ENCODE measurements around the gene TLE3. TPM values are rescaled to one million over a fixed set of nuclear protein-coding genes. Genes with fewer than 3 reads are reported as not detected.

Gene TLE3
- total RNA-seq, 1 donor from 2014 or later, result 14.1 TPM

DNA sequence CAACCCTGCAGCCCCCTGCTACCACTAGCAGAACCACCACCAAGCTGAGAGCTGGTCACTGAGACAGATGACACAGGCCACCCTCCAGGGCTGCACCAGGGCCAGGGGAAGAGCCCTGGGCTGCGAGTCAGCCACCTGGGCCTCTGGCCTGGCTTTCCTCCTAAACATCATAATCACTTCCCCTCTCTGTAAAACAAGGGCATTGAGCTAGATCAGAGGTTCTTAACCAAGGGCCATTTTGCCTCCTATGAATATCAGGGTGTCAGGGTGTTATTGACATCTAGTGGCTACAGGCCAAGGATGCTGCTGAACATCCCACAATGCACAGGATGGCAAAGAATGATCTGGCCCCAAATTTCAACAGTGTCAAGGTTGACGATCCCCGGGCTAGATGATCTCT is 25.2 kb downstream of the TLE3 start:
- ATAC-seq (no peak), DNase-seq (ENCODE audit: missing footprints) (no peak)
- intact Hi-C loops (cut with DNase I), result no loop called here

DNA sequence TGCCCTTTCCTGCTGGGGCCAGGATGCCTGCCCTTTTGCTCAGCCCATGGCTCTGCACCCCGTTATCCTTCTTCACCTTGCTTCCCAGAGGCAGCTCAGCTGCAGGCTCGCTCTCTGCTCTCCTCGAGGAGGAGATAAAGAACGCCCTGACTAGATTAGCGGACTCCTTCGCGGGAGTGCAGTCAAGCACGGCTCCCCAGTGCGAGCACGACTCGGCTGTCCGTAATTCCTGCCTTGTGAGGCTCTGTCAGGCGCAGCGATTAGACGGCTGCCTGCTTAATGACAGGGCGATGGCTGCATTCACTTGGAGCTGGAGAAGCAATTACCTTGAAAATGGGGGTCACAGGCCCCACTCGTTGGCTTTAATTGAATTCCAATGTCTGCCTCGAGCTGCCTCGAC is 25.9 kb downstream of the TLE3 start:
- ATAC-seq (no peak), DNase-seq (ENCODE audit: missing footprints) (no peak)
- intact Hi-C loops (cut with DNase I), result no loop called here

DNA sequence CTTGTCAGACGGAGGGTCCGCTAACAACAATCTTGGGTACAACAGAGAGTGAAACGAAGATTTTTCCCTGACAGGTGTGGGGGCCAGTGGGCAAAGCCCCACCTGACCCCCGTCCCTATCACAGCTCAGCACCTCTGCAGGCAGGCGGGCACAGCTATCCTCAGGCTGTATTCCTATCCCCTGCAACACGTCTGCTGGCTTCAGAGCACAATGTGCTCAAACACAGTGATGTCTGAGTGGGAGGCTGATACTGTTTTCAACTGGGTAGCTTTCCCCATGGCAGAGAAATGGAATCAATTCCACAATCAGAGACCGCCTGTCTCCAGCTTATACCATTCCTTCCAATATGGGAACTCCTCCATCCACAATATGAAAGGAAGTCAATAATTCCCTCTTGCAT is 28.0 kb downstream of the TLE3 start:
- intact Hi-C loops (cut with DNase I), result no loop called here
- no peak for DNase-seq (ENCODE audit: missing footprints)
- ATAC-seq, result no peak

DNA sequence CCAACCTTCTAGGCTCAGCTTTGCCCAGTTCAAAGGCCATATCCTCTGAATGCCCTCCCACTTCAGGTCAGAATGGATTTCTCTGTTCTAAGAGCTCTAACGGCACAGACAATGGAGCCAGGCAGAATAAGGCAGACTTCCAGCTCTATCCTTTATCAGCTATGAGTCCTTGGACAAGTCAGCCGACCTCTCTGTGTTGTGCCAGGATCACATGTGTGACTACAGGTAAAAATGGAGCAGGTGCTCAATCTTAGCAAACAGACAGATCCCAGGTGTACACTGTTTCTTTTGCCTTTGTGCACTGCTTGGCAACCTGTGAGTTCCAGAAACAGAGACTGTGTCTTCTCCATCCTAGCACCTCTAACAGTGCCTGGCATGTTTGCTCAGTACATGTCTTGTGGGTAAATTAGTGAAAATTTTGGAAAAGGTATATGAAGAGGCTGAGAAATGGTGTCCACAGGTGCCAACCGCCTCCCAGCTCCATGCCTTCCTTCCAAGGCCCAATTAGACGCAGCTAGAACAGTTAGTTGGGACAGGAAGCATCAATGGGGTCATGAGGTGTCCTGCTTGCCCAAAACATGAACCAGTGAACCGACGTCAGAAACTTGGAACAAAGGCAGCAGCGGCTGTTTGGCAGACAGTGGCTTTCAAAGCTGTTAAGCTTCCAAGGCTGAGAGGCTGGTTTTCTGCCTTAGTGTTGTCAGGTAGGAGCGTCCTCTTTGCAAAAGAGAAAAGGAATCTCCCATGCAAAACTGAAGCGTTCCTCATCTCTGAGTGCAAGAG is 28.7 kb downstream of the TLE3 start:
- ATAC-seq, result peak; percentile 51
- DNase-seq (ENCODE audit: missing footprints), result no peak

DNA sequence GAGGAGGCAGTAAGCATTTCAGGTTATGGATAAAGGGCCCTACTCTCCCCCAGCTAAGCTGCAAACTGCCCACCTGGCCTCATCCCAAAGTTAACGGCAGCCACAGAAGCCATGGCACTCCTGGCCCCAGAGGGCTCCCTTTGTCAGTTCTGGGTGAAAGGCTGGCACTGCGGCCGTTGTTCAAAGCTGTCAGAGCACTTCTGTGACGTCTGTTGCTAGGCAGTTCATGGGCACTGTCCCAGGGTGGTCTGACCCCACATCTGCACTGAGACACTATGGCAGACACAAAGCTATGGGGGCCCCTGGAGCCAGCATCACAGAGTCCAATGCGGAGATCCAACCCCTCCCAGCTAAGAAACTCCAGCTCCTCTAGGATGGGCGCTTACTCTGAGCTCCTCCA is 30.0 kb downstream of the TLE3 start:
- DNase-seq (ENCODE audit: missing footprints), result no peak
- intact Hi-C loops (cut with DNase I), result no loop called here
- ATAC-seq, result no peak

More for the DNA sequence above, 28.7 kb downstream of the TLE3 start:
- intact Hi-C loops (cut with DNase I), result no loop called here

DNA sequence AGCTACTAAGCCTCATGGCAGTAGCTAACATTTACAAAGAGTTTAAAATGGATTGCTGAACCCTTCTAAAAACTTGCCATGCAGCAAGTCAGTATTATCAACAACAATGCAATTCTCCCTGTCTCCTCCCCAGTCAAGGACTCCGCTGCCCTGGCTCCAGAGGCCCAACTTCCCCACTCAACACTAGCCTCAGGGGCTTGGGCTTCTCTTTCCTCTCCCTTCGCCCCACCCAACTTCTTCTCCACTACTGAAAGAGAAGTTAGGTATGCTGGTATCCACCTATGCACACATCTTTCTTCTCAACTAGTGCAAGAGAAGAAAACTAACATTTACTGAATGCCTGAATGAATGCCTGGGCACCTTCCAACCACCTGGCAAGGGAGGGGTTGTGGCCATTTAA is 30.7 kb downstream of the TLE3 start:
- ATAC-seq, result no peak

DNA sequence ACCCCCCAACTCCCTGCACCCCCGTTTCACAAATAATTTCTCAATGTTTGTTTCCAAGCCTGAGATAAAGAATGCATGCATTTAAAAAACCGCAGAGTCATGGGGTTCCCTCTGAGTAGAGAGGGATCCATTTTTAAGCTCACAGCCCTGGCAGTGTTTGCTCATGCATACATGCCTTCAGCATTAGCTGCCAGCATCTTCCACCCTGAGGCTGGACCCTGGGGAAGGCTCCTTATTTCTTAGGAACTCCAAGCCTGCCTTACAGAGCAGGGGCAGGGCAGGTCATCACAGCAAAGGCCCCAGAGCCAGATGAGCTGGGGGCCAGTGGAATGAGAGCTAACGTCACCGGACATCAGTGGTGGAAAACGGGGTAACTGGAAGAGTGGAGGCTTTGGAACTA is 31.3 kb downstream of the TLE3 start:
- ATAC-seq (no peak), DNase-seq (ENCODE audit: missing footprints) (no peak)
- intact Hi-C loops (cut with DNase I), result no loop called here

More for the DNA sequence above, 30.7 kb downstream of the TLE3 start:
- intact Hi-C loops (cut with DNase I), result no loop called here
- DNase-seq (ENCODE audit: missing footprints), result no peak

DNA sequence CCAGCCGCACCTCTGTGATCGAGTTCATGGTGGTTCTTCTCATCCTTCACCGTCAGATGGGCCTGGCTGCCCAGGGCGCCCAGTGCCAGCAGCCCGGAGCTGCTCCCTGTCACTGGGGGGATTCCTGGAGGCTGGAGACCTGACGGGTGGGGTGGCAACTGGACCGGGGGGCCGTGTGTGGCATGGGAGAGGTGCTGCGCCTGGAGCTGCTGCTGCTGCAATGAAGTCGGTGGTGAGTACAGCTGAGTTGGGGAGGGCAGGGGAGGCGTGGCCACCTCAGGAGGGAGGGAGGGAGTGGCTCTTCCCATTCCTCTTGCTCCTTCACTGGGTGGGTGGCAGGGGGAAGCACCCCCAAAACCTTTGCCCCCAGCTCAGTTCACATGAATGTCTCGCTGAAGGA is 31.7 kb downstream of the TLE3 start:
- no peak for DNase-seq (ENCODE audit: missing footprints)
- intact Hi-C loops (cut with DNase I), result no loop called here
- ATAC-seq, result no peak

DNA sequence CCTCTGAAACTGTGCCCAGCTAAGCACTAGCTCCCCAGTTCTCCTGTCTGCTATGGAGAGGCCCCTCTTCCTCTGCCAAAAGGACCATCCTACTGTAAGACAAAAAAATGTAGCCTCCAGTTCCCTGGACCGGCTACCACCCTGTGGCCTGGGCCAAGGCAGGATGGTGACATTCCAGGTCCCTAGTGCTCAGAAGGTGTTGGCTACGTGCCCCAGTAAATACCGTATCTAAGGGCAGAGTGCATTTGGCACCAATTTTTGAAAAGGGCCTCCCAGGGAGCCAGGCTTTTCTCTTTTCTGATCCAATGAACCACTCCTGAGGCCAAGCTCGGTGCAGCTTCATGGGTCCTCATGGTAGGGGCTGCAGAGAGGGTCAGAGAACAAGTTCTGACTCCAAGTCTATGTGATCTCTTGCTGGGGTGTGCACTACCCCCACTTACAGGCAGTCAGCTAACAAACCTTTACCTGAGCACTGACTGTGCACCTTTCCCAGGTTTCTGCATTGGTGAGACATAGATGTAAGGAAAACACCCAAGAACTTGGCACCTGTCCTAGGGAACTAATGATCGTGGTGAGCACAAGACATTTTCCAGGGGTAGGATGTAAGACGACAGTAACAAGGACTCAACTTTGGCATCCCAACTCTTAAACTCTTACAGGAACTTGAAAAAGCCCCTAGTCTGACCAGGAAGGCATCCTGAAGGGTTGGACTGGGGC is 32.6 kb downstream of the TLE3 start:
- ATAC-seq, result no peak
- intact Hi-C loops (cut with DNase I), result no loop called here
- DNase-seq (ENCODE audit: missing footprints), result no peak

DNA sequence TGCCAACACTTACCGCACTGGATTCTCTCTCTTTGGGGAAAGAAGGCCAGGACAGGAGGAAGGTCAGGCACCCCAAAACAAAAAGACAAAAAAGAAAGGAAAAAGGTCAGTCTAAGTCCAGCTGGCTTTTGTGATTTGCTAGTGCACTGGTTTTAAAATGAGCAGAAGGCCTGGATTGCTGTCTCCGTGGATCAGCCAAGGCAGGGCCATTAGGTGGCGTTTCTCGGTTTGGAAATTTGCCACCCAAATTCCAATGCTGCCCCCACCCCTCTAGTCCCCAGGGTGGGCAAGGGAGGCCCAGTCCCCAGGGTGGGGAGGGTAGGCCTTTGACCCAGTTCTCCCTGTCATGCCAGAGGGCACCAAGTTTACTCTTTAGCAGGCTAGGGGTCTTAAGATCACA is 33.3 kb downstream of the TLE3 start:
- intact Hi-C loops (cut with DNase I), result no loop called here
- DNase-seq (ENCODE audit: missing footprints), result no peak
- ATAC-seq, result no peak

DNA sequence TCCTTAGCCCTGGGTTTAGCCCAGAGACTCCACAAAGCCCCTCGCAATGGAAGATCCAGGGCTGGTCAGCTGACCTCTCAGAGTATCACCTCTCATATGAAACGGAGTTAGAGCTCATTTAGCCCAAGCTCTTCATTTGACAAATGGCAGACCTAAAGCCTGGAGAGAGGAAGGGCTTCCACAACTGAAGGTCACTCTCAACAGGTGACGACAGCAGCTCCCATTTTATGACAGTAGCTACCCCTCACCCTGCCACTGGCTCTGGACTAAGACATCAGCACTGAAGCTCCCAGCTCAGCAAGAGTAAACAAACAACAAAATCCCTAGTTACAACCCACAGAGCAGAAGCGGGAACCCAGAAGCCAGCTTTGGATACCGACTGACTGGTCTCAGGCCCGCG is 33.7 kb downstream of the TLE3 start:
- intact Hi-C loops (cut with DNase I), result no loop called here
- DNase-seq (ENCODE audit: missing footprints), result no peak
- ATAC-seq, result no peak

DNA sequence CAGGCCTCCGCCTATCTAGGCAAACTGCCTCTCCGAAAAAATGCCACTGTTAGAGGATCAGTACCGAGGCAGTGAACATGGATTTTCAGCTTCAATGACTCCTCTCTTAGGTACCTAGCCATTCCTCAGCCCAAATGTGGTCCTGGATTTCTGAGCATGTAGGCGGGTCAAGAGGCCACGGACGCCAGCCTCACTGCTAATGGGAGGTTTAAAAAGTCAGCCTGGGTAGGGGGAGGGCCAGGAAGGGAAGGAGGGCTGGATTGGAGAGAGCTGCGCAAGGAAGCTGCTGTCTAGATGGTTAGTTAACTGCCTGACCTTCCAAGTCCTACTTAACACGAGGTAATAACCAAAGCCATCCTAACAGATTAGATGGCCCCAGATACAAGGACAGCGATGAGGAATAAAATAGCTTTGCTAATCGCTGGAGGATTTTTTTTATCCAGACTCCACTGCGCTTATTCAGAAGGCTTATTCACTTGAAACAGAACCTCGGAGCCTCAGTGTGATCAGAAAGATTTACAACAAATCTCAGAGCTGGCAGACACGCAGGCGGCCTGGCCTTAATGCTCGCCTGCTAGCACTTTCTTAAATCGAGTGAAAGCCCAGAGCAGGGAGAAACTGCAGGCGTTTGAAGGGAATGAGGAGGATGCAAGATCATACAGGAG is 34.3 kb downstream of the TLE3 start:
- DNase-seq (ENCODE audit: missing footprints) (no peak), ATAC-seq (no peak)
- intact Hi-C loops (cut with DNase I), result no loop called here

DNA sequence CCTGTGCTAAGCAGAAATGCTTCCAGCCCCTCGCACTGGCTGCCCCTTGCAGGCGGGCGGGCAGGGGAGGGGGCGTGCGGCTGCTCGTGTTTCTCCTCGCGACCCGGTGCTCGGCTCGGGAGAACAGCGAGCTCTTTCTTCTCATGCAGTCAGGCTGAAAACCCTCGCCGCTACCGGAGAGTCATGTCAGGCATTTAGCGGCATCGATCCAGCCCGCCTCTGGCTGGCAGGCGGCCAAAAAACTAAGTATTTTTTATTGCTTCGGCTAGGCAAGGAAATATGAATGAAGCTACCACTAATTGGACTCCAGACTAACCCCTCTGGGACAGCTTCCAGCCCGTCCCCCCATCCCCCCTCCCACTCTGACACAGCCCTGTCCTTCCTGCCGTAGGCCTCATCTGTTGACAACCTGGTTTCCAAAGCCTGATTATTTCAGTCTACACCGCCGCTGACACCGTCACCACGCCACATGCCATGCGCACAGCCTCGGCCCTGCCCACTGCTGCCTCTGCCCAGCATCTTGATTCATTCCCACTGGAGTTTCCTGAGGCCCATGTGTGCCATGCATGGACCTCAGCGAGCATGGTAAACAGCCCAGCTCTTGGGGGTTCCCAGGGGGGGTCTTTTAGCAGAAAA is 35.3 kb downstream of the TLE3 start:
- ATAC-seq, result peak; percentile 94
- peak; percentile 82 for DNase-seq (ENCODE audit: missing footprints)
- intact Hi-C loops (cut with DNase I), result no loop called here

DNA sequence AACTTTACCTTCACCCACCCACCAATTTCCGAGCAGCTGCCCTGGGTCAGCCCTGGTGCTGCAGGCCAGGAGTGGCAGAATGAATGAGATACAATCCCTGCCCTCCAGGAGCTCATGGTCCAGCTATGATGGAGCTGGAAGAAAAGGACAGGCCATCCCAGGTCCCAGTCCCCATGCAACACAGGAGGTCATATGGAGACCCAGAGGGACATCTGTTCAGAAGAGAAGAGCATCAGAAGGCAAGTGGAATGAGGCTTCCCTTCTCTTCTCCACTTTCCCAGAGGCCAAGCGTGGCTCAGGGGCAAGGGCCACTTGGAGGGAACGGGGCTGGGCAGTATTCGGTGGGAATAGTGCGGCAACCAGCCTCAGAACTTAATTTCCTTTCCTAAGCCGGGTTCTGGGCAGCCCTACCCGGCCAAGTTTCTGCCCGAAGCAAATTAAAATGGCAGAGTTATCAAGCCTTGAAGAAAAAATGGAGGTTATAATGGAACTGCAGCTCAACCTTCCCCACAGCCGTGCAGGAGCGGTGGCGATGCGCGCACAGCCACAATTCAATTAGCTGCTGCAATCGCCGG is 35.9 kb downstream of the TLE3 start:
- ATAC-seq (no peak), DNase-seq (ENCODE audit: missing footprints) (no peak)
- intact Hi-C loops (cut with DNase I), result no loop called here

DNA sequence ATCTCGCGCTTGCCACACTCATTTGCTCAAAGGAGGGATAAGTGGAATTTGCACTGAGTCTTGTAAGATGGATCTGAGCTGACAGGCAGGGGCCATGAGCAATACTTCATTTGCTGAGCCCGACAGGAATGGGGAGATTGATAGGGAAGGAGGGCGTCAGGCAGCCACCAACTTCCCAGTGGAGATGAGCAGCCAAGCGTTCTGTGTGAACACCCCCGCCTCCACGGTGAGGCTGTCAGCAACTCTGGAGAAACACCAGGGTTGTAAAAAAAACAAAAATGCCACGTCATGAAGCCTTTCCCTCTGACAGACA is 36.8 kb downstream of the TLE3 start:
- DNase-seq (ENCODE audit: missing footprints), result no peak

DNA sequence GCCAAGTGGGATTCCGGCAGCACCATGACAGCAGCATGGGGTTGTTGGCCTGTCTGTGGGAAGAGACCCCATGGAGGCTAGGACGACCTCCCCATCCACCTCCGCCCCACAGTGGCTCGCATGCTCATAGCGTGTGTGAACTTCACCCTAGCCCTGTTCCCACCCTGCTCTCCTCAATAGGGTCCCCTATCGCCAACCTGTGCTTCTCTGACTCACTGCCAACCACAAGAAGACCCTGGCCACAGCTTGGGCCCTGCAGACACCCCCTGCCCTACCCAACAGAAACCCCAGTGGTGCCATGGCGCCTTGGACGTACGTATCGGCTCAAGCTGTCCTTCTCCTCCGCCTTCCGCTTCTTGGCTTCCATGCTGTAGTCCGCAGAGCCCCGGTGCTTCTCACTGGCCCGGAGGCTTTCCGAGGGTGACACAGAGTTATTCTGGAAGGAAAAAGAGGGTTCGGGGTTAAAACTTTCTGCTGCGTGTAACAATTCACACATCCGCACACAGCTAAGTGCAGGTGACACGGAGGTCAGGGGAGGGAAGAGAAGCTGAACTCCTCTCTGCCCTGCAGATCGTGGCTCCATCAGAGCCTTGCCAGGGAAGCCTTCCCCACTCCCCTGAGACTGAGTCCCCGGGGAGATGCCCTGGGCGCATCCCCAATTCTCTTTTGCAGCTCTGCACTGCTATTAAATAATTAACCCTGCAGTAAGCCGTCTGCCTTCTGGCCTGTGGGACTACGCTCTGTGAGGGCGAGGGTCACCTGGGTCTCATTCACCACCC is 37.3 kb downstream of the TLE3 start:
- DNase-seq (ENCODE audit: missing footprints), result no peak
- no peak for ATAC-seq
- intact Hi-C loops (cut with DNase I), result no loop called here

More for the DNA sequence above, 36.8 kb downstream of the TLE3 start:
- intact Hi-C loops (cut with DNase I), result no loop called here
- ATAC-seq, result no peak

DNA sequence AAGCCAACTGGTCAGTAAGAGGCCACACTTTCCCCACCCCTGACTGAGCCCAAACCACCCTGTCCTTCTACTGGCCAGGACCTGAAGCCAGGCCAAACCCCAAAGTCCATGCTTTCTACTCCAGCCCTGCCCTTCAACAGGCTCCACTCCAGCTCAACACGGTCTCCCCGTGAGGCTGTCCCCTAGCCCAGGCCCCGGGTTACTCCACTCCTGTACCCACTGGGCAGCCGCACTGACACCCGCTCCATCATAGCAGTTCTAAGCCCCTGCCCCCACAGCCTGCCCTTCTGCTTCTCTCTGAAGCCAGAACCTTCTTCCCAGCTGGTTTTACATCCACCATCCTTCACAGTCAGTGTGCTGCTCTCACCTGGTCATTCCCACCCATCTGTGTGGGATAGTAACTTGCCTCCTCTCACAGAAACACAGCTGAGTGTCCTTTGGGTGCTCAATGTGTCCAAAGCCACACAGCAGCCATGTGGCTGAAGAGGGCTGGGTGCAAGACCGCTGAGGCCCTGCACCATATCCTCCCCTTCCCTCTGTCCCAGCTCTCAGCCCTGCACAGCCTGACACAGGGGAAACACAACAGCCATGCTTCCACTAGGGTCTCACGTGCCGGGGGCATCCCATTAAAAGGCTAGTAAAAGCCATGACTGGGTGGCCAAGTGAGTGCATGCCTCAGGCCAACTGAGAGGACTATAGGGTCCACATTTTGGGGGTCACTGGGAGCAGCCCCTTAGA is 38.1 kb downstream of the TLE3 start:
- intact Hi-C loops (cut with DNase I), result no loop called here
- DNase-seq (ENCODE audit: missing footprints) (no peak), ATAC-seq (no peak)
